Parathyroid adenoma (tissue), 2 donors: ENCODE results near the gene CLN5.

Experiments
- H2AFZ ChIP-seq: fragments of 300-600 bp; sonication (generic); one replicate; pipeline ENCODE4 v1.7.0; 2017; ENCODE audit warnings: antibody characterized with exemption, mild to moderate bottlenecking
- H3K27ac ChIP-seq: fragments of 300-600 bp; sonication (generic); one replicate; pipeline ENCODE4 v1.7.0; 2017
- H3K27me3 ChIP-seq: fragments of 300-600 bp; sonication (generic); one replicate; pipeline ENCODE4 v1.7.0; 2017; ENCODE audit warnings: low read length; ENCODE audit not compliant: control insufficient read depth, insufficient read depth
- H3K36me3 ChIP-seq: fragments of 300-600 bp; sonication (generic); one replicate; pipeline ENCODE4 v1.7.0; 2017; ENCODE audit warnings: low read length; ENCODE audit not compliant: control insufficient read depth, insufficient read depth
- H3K4me1 ChIP-seq: fragments of 300-600 bp; sonication (generic); one replicate; pipeline ENCODE4 v1.7.0; 2017; ENCODE audit warnings: control low read depth
- H3K4me2 ChIP-seq: fragments of 300-600 bp; sonication (generic); one replicate; pipeline ENCODE4 v1.7.0; 2017; ENCODE audit warnings: low read length
- H3K4me3 ChIP-seq: fragments of 300-600 bp; sonication (generic); one replicate; pipeline ENCODE4 v1.7.0; 2017; ENCODE audit warnings: low read depth, low read length
- H3K79me2 ChIP-seq: fragments of 300-600 bp; sonication (generic); one replicate; pipeline ENCODE4 v1.7.0; 2017; ENCODE audit warnings: control low read depth
- H3K9ac ChIP-seq: fragments of 300-600 bp; sonication (generic); one replicate; pipeline ENCODE4 v1.7.0; 2017; ENCODE audit warnings: mild to moderate bottlenecking
- H3K9me3 ChIP-seq: fragments of 300-600 bp; sonication (generic); one replicate; pipeline ENCODE4 v1.7.0; 2017; ENCODE audit warnings: low read length; ENCODE audit not compliant: control insufficient read depth
- TF ChIP-seq, protein P1 (sequence below): fragments of 300-600 bp; sonication (generic); IDR thresholded peaks from one replicate; pipeline ENCODE4 v1.7.0; 2017; ENCODE audit warnings: antibody characterized with exemption, mild to moderate bottlenecking
- donor health status: primary hyperparathyroidism.

The CLN5 gene

DNA sequence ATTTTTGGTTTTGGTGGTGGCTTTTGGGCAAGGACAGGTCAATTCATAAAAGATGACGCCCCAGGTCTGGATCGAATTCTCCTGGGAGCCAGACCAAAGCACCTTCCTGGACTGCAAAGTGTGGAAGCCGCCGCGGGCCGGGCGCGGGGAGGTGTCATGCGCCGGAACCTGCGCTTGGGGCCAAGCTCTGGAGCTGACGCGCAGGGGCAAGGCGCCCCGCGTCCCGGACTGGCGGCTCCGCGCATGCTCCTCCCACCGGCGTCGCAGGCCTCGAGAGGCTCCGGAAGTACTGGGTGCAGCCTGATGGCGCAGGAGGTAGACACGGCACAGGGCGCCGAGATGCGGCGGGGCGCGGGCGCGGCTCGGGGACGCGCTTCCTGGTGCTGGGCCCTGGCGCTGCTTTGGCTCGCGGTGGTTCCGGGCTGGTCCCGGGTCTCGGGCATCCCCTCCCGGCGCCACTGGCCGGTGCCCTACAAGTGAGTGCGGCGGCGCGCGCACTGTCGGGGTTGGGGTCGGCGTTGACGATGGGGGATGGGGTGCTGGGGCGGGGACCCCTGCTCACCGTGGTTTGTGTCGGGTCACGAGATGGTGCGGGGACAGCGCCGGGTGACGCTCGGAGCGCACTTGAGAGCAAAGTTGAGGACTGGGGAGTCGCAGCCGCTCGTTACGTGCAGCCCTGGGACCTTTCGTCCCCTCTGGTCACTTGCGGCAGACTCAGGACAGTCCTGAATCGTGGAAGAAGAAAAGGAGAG is at the start of gene CLN5:
Gene CLN5 (plus strand): TSS at position 286 of the 752 bp plus-strand sequence. CDS start 18 bp downstream, at position 304.
- Histone ChIP-seq H3K4me1 (no peaks in the 10 kb centered on the region), H2AFZ (peak within 1 kb of the TSS; percentile 87), H3K4me2 (peak within 1 kb of the TSS; percentile 85), H3K4me3 (peak within 1 kb of the TSS; percentile 80), H3K27ac (peak within 1 kb of the TSS; percentile 86), H3K9me3 (no peaks in the 10 kb centered on the region), H3K27me3 (no peaks in the 10 kb centered on the region), H3K9ac (peak within 1 kb of the TSS; percentile 28), H3K36me3 (no peaks in the 10 kb centered on the region), H3K79me2 (no peaks in the 10 kb centered on the region)
- TF ChIP-seq, protein P1, sequence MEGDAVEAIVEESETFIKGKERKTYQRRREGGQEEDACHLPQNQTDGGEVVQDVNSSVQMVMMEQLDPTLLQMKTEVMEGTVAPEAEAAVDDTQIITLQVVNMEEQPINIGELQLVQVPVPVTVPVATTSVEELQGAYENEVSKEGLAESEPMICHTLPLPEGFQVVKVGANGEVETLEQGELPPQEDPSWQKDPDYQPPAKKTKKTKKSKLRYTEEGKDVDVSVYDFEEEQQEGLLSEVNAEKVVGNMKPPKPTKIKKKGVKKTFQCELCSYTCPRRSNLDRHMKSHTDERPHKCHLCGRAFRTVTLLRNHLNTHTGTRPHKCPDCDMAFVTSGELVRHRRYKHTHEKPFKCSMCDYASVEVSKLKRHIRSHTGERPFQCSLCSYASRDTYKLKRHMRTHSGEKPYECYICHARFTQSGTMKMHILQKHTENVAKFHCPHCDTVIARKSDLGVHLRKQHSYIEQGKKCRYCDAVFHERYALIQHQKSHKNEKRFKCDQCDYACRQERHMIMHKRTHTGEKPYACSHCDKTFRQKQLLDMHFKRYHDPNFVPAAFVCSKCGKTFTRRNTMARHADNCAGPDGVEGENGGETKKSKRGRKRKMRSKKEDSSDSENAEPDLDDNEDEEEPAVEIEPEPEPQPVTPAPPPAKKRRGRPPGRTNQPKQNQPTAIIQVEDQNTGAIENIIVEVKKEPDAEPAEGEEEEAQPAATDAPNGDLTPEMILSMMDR = no peak

DNA sequence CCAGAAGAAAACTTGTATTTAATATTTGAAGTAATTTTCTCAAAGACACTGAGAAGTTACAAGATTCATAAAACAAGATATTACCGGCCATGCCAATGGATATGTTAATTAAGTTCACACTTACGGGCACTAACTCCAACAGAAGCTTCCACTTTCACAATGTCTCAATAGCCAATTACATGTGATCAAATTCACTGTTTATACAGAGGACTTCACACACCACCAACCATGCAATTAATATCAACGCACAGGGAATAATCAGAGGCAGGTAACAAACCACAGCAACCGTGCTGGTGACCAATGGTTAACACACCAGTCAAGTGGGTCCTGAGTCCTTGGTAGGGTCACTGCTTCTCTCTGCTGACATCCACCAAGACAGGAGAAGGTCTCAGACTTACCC is 49.5 kb upstream of the CLN5 start:
- Histone ChIP-seq H3K79me2 (no peaks in the 10 kb centered on the region), H3K4me3 (no peak overlapping the region), H3K27ac (no peak overlapping the region), H3K9me3 (no peaks in the 10 kb centered on the region), H3K36me3 (no peaks in the 10 kb centered on the region), H3K27me3 (no peaks in the 10 kb centered on the region), H2AFZ (no peak overlapping the region), H3K4me1 (no peaks in the 10 kb centered on the region), H3K4me2 (no peak overlapping the region), H3K9ac (no peak overlapping the region)
- TF ChIP-seq, protein P1 = no peak

DNA sequence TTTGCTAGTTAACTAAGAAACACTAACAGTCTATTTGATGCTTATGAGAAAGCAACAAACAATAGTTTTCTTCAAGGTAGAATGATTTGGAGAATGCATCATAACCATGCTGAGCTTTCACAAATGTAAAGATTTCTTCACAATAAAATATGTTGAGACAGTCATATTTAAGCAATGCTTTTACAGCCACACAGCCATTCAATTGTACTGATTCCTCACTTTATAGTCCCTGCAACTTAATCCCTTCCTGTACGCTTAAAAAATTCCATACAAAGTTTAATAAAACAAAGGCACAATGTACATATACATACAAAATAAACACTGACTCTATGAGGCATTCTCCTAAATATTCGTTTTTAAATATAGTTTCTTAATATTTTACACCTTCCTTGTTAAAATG is 48.2 kb upstream of the CLN5 start:
- no peaks in the 10 kb centered on the region for H3K27me3 ChIP-seq
- no peaks in the 10 kb centered on the region for H3K4me1 ChIP-seq
- H3K9ac ChIP-seq = no peak overlapping the region
- H2AFZ ChIP-seq = no peak overlapping the region
- H3K4me2 ChIP-seq = no peak overlapping the region
- H3K79me2 ChIP-seq = no peaks in the 10 kb centered on the region
- TF ChIP-seq, protein P1 = no peak
- H3K4me3 ChIP-seq = no peak overlapping the region
- no peaks in the 10 kb centered on the region for H3K9me3 ChIP-seq
- H3K36me3 ChIP-seq = no peaks in the 10 kb centered on the region
- H3K27ac ChIP-seq = no peak overlapping the region

DNA sequence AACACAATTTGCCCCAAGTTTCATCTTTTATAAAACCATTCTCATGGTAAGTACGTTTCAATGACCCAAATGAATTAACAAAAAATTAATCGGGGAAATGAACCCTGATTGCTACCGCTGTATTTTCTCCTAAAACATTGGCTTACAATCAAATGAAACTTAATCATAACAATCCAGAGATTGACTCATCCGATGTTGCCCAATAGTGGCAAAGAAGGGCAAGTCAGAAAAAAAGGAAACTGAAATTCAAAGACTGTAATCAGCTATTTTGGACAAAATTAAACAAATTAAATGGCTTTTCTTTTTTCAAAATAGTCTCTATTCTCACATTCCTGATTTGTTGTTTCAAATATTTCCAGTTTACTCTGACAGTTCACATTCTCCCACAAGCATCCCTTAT is 47.4 kb upstream of the CLN5 start:
- H3K27ac ChIP-seq = no peak overlapping the region
- no peaks in the 10 kb centered on the region for H3K79me2 ChIP-seq
- TF ChIP-seq, protein P1 = no peak
- H2AFZ ChIP-seq = no peak overlapping the region
- H3K4me1 ChIP-seq = no peaks in the 10 kb centered on the region
- no peaks in the 10 kb centered on the region for H3K36me3 ChIP-seq
- no peaks in the 10 kb centered on the region for H3K27me3 ChIP-seq
- no peak overlapping the region for H3K4me3 ChIP-seq
- no peak overlapping the region for H3K9ac ChIP-seq
- H3K9me3 ChIP-seq = no peaks in the 10 kb centered on the region
- no peak overlapping the region for H3K4me2 ChIP-seq

DNA sequence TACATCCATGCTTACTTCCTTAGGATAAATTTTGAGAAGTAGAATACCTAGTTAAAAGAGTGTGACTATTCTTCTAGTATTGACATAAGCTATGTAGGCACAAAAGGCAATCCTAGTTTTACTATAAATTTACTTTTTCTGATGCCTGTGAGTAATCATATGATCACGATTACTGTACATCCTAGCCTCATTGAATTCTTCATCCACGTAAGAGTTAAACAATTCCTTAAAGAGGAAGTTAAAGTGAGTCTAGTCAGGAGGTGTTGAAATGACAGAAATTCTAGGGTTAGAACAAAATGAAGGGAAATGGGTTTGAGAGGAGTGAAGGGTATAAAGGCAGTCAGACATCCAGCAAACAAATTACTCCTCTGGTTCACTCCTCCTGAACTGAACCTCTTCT is 43.7 kb upstream of the CLN5 start, which contains the start of gene ACOD1:
Gene ACOD1 (plus strand): TSS at position 363 of the 400 bp plus-strand sequence. CDS start 48 bp downstream, outside the sequence.
- no peak within 1 kb of the TSS for H3K4me3 ChIP-seq
- H3K36me3 ChIP-seq = no peaks in the 10 kb centered on the region
- no peaks in the 10 kb centered on the region for H3K4me1 ChIP-seq
- H3K27me3 ChIP-seq = no peaks in the 10 kb centered on the region
- no peak within 1 kb of the TSS for H3K9ac ChIP-seq
- TF ChIP-seq, protein P1 = no peak
- H2AFZ ChIP-seq = no peak within 1 kb of the TSS
- no peak within 1 kb of the TSS for H3K4me2 ChIP-seq
- no peak within 1 kb of the TSS for H3K27ac ChIP-seq
- H3K9me3 ChIP-seq = no peaks in the 10 kb centered on the region
- H3K79me2 ChIP-seq = no peaks in the 10 kb centered on the region
